Smooth muscle cell (in vitro differentiated cells): ENCODE measurements around the gene GMPPA. TPM values are rescaled to one million over a fixed set of nuclear protein-coding genes. Genes with fewer than 3 reads are reported as not detected.
A peak's percentile ranks its signal among the peaks of the same experiment; 100 is the strongest.

Source experiments
- DNase-seq: peaks from one replicate; lab custom pipeline; 2025; ENCODE audit not compliant: unreplicated experiment; lab: John Stamatoyannopoulos, UW
- H2AFZ ChIP-seq: fragments of 200-600 bp; sonication (generic); 2 replicates; pipeline ENCODE4 v1.6.0; 2016; ENCODE audit warnings: antibody characterized with exemption, low read depth, mild to moderate bottlenecking
- H3F3A ChIP-seq: fragments of 200-600 bp; sonication (generic); 2 replicates; pipeline ENCODE4 v1.6.0; 2017; ENCODE audit warnings: antibody characterized with exemption, low read depth
- H3K27ac ChIP-seq: fragments of 200-600 bp; sonication (generic); 2 replicates; pipeline ENCODE4 v1.5.1; 2016; ENCODE audit warnings: low read depth, mild to moderate bottlenecking
- H3K27me3 ChIP-seq: fragments of 200-600 bp; sonication (generic); 2 replicates; pipeline ENCODE4 v1.6.1; 2016; ENCODE audit warnings: low read depth, mild to moderate bottlenecking
- H3K36me3 ChIP-seq: fragments of 200-600 bp; sonication (generic); 2 replicates; pipeline ENCODE4 v1.5.1; 2016; ENCODE audit warnings: low read depth
- H3K4me1 ChIP-seq: fragments of 200-600 bp; sonication (generic); 2 replicates; pipeline ENCODE4 v1.5.1; 2016; ENCODE audit warnings: low read depth
- H3K4me2 ChIP-seq: fragments of 200-600 bp; sonication (generic); 2 replicates; pipeline ENCODE4 v1.6.0; 2016; ENCODE audit warnings: mild to moderate bottlenecking
- H3K4me3 ChIP-seq: fragments of 200-600 bp; sonication (generic); 2 replicates; pipeline ENCODE4 v1.5.1; 2016; ENCODE audit warnings: mild to moderate bottlenecking
- H3K79me2 ChIP-seq: fragments of 200-600 bp; sonication (generic); 2 replicates; pipeline ENCODE4 v1.6.0; 2016; ENCODE audit warnings: low read depth, mild to moderate bottlenecking
- H3K9ac ChIP-seq: fragments of 200-600 bp; sonication (generic); 2 replicates; pipeline ENCODE4 v1.6.0; 2016; ENCODE audit warnings: low read depth
- H3K9me3 ChIP-seq: fragments of 200-600 bp; sonication (generic); replicated peaks from 2 replicates; pipeline ENCODE4 v1.5.1; 2016; ENCODE audit warnings: low read depth
- H4K20me1 ChIP-seq: fragments of 200-600 bp; sonication (generic); 2 replicates; pipeline ENCODE4 v1.6.0; 2016; ENCODE audit warnings: low read depth
- CTCF ChIP-seq: fragments of 200-600 bp; sonication (generic); IDR thresholded peaks from 2 replicates; pipeline ENCODE4 v1.5.1; 2017; ENCODE audit warnings: borderline replicate concordance, mild to moderate bottlenecking, antibody characterized with exemption; ENCODE audit not compliant: insufficient read depth, poor library complexity, severe bottlenecking
- WGBS: methylation state at CpG from one replicate; pipeline ENCODE4 v1.1.7; 2016; ENCODE audit warnings: low lambda C conversion rate; 5-methylcytosine and 5-hydroxymethylcytosine counted together
- polyA plus RNA-seq: library from polyadenylated mRNA; unstranded; fragments of >200 nt; fragmentation: Nextera tagmentation; extraction: Ambion mirVana; gene quantifications from 2 replicates; pipeline ENCODE4 v1.2.1, GENCODE V29; 2016
- total RNA-seq: library from RNA; depleted of rRNA; stranded (reverse); fragments of >200 nt; gene quantifications from 2 replicates; pipeline ENCODE4 v1.2.3, GENCODE V29; 2014

The GMPPA gene
- total and polyA plus RNA-seq, 2 experiments from 2014 or later, result 59.3 to 81.7 TPM

GRCh38 chr2:219499555-219499954 is 864 bp downstream of the GMPPA start:
- peaks cover 4% of the 10 kb centered on the region for H3K79me2 ChIP-seq
- H3K9me3 ChIP-seq, result no peaks in the 10 kb centered on the region
- peak overlapping the region; percentile 89 for H3K4me2 ChIP-seq
- peaks cover 15% of the 10 kb centered on the region for H3K27me3 ChIP-seq
- peak overlapping the region; percentile 73 for H3K4me3 ChIP-seq
- peaks cover 13% of the 10 kb centered on the region for H3K4me1 ChIP-seq
- no peaks in the 10 kb centered on the region for H3K36me3 ChIP-seq
- WGBS, result 85% methylated on average over 1 of the region's 1 CpG
- H3F3A ChIP-seq, result no peaks in the 10 kb centered on the region
- no peak overlapping the region for H3K27ac ChIP-seq
- peak overlapping the region; percentile 96 for H3K9ac ChIP-seq
- no peak for TF ChIP-seq CTCF
- H4K20me1 ChIP-seq, result no peaks in the 10 kb centered on the region
- no peak for DNase-seq
- H2AFZ ChIP-seq, result no peak overlapping the region

- Histone ChIP-seq H3K9ac (no peak overlapping the region), H3K9me3 (no peaks in the 10 kb centered on the region), H3K27ac (no peak overlapping the region), H3K4me3 (peak overlapping the region; percentile 73), H3K79me2 (peaks cover 4% of the 10 kb centered on the region), H3F3A (no peaks in the 10 kb centered on the region), H3K27me3 (peaks cover 10% of the 10 kb centered on the region), H3K36me3 (no peaks in the 10 kb centered on the region), H3K4me1 (peaks cover 13% of the 10 kb centered on the region), H2AFZ (no peak overlapping the region), H4K20me1 (peaks cover 4% of the 10 kb centered on the region), H3K4me2 (peak overlapping the region; percentile 89)
- WGBS, result 72% methylated on average over 2 of the region's 2 CpGs
- DNase-seq, result no peak
- no peak for TF ChIP-seq CTCF
Measured at GRCh38 chr2:219500135-219500534, 1.4 kb downstream of the GMPPA start.

- no peaks in the 10 kb centered on the region for H3F3A ChIP-seq
- H4K20me1 ChIP-seq, result peaks cover 5% of the 10 kb centered on the region
- no peak overlapping the region for H3K4me3 ChIP-seq
- H3K9ac ChIP-seq, result no peak overlapping the region
- peaks cover 7% of the 10 kb centered on the region for H3K27me3 ChIP-seq
- H3K4me1 ChIP-seq, result peaks cover 16% of the 10 kb centered on the region
- H3K27ac ChIP-seq, result no peak overlapping the region
- H3K9me3 ChIP-seq, result no peaks in the 10 kb centered on the region
- H2AFZ ChIP-seq, result no peak overlapping the region
- 97% methylated on average over 14 of the region's 14 CpGs for WGBS
- H3K4me2 ChIP-seq, result no peak overlapping the region
- no peak for TF ChIP-seq CTCF
- H3K79me2 ChIP-seq, result peaks cover 4% of the 10 kb centered on the region
- no peak for DNase-seq
- no peaks in the 10 kb centered on the region for H3K36me3 ChIP-seq
Measured at GRCh38 chr2:219501849-219502248, 3.2 kb downstream of the GMPPA start.

- H2AFZ ChIP-seq, result no peak overlapping the region
- no peaks in the 10 kb centered on the region for H3K36me3 ChIP-seq
- H3K4me1 ChIP-seq, result peaks cover 19% of the 10 kb centered on the region
- H4K20me1 ChIP-seq, result peaks cover 7% of the 10 kb centered on the region
- H3K79me2 ChIP-seq, result peaks cover 4% of the 10 kb centered on the region
- DNase-seq, result no peak
- H3K4me3 ChIP-seq, result no peak overlapping the region
- H3F3A ChIP-seq, result no peaks in the 10 kb centered on the region
- no peaks in the 10 kb centered on the region for H3K9me3 ChIP-seq
- TF ChIP-seq CTCF, result no peak
- H3K4me2 ChIP-seq, result no peak overlapping the region
- no peak overlapping the region for H3K27ac ChIP-seq
- H3K27me3 ChIP-seq, result peaks cover under 1% of the 10 kb centered on the region
- H3K9ac ChIP-seq, result no peak overlapping the region
Measured at GRCh38 chr2:219502618-219503017, 3.9 kb downstream of the GMPPA start.
